ENCODE data around the gene RGS3.

- no peak for TF ChIP-seq CTCF (IDR thresholded peaks at IDR 0.05 in 2 of 3, conservative IDR thresholded peaks at IDR 0.05 in 1 of 3; ENCODE audit: borderline replicate concordance in 1 of 3, insufficient read depth in 1 of 3, low read depth in 2 of 3, low read length in 2 of 3)
- TF ChIP-seq CBX3 (IDR thresholded peaks at IDR 0.05; ENCODE audit: low read depth) = no peak
- TF ChIP-seq POLR2A (IDR thresholded peaks at IDR 0.05; ENCODE audit: borderline replicate concordance, extremely low read depth, insufficient read depth, insufficient read length) = no peak
- TF ChIP-seq TCF7L2 (IDR thresholded peaks at IDR 0.05; ENCODE audit: borderline replicate concordance, extremely low read depth, insufficient read depth, insufficient read length) = no peak
Observed at GRCh38 chr9:113594484-113595299, 131.2 kb downstream of the RGS3 start.
